DMS53 treated with DMSO at 0.1 percent for 48 hours (cell line): Measurements from ENCODE around the gene FOXK1.

Experiments used
- DNase-seq: peaks from one replicate; lab custom pipeline; 2025; ENCODE audit not compliant: unreplicated experiment; lab: John Stamatoyannopoulos, UW

FOXK1 gene

GRCh38 chr7:4694305-4694704 lies 12.2 kb downstream of the FOXK1 start:
- no peak for DNase-seq

GRCh38 chr7:4698707-4699275 lies 16.7 kb downstream of the FOXK1 start:
- no peak for DNase-seq

- peak; percentile 72 for DNase-seq
These were observed 17.7 kb downstream of the FOXK1 start for GRCh38 chr7:4699841-4700240.

- no peak for DNase-seq
These were observed 18.6 kb downstream of the FOXK1 start for GRCh38 chr7:4700577-4701235.

GRCh38 chr7:4702961-4703512 lies 20.9 kb downstream of the FOXK1 start:
- no peak for DNase-seq

- no peak for DNase-seq
These were observed 21.4 kb downstream of the FOXK1 start for GRCh38 chr7:4703532-4703931.

- no peak for DNase-seq
These were observed 24.5 kb downstream of the FOXK1 start for GRCh38 chr7:4706384-4707216.

- no peak for DNase-seq
These were observed 25.2 kb downstream of the FOXK1 start for GRCh38 chr7:4707217-4707741.

- DNase-seq, result no peak
These were observed 25.9 kb downstream of the FOXK1 start for GRCh38 chr7:4707980-4708411.

- no peak for DNase-seq
These were observed 27.1 kb downstream of the FOXK1 start for GRCh38 chr7:4709187-4709586.

GRCh38 chr7:4711093-4711492 lies 29.0 kb downstream of the FOXK1 start:
- no peak for DNase-seq

GRCh38 chr7:4711634-4712033 lies 29.5 kb downstream of the FOXK1 start:
- DNase-seq, result peak; percentile 13

GRCh38 chr7:4712281-4713182 lies 30.4 kb downstream of the FOXK1 start:
- peak; percentile 93 for DNase-seq

- DNase-seq, result peak; percentile 2
These were observed 31.2 kb downstream of the FOXK1 start for GRCh38 chr7:4713183-4713784.

- DNase-seq, result no peak
These were observed 32.1 kb downstream of the FOXK1 start for GRCh38 chr7:4714161-4714700.

GRCh38 chr7:4714767-4715409 lies 32.8 kb downstream of the FOXK1 start:
- DNase-seq, result no peak

GRCh38 chr7:4715410-4715776 lies 33.3 kb downstream of the FOXK1 start:
- DNase-seq, result no peak

GRCh38 chr7:4716946-4717795 lies 35.1 kb downstream of the FOXK1 start:
- DNase-seq, result no peak
